GM21381 (cell line): ENCODE measurements around the gene ATPAF1.
"Not testable (repeated sequence)": the region's sequence is repeated elsewhere in the genome, so short reads cannot be mapped to it uniquely, and the experiment has no call there.

ENCODE experiments used
- ATAC-seq: cut with Tn5 transposase; IDR thresholded peaks from one replicate; pipeline ENCODE4 v1.9.1; 2021; ENCODE audit warnings: mild to moderate bottlenecking, moderate library complexity; ENCODE audit not compliant: unreplicated experiment

The ATPAF1 gene

DNA sequence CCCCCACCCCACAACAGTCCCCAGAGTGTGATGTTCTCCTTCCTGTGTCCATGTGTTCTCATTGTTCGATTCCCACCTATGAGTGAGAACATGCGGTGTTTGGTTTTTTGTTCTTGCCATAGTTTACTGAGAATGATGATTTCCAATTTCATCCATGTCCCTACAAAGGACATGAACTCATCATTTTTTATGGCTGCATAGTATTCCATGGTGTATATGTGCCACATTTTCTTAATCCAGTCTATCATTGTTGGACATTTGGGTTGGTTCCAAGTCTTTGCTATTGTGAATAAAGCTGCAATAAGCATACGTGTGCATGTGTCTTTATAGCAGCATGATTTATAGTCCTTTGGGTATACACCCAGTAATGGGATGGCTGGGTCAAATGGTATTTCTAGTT lies 17.0 kb downstream of the ATPAF1 start:
- ATAC-seq: not testable (repeated sequence)

DNA sequence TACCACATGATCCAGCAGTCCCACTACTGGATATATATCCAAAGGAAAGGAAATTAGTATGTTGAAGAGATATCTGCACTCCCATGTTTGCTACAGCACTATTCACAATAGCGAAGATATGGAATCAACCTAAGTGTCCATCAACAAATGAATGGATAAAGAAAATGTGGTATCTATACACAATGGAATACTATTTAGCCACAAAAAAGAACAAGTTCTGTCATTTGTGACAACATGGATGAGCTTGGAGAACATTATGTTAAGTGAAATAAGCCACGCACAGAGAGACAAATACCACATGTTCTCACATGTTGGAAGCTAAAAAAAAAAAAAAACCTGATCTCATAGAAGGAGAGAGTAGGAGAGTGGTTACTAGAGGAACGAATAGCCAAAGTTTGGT lies 17.7 kb downstream of the ATPAF1 start:
- ATAC-seq: no peak

DNA sequence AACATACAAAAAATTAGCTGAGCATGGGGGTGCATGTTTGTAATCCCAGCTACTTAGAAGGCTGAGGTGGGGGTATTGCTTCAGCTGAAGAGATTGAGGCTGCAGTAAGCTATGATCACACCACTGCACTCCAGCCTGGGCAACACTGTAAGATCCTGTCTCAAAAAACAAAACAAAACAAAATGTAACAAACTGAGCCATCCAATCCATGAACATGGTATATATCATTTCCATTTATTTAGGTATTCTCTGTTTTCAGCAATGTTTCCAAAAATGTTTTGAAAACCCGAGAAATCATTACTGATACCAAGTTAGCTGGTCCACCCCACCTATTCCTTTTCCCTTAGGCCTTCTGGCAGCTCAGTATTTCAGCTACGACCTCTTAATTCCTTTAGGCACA lies 18.4 kb downstream of the ATPAF1 start:
- ATAC-seq: no peak

DNA sequence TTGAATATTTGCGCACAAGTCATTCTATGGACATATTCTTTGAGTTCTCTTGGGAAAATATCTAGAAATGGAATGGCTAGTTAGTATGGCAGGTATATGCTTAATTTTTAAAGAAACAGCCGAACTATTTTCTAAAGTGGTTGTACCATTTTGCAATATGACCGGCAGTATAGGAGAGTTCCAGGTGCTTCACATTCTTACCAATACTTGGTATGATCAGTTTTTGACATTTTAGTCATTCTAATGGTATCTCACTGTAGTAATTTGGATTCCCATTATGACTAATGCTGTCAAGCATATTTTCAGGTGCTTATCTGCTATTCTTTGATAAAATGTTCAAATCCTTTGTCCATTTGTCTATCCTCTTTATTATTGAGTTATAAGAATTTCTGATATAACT lies 20.6 kb downstream of the ATPAF1 start:
- no peak for ATAC-seq

DNA sequence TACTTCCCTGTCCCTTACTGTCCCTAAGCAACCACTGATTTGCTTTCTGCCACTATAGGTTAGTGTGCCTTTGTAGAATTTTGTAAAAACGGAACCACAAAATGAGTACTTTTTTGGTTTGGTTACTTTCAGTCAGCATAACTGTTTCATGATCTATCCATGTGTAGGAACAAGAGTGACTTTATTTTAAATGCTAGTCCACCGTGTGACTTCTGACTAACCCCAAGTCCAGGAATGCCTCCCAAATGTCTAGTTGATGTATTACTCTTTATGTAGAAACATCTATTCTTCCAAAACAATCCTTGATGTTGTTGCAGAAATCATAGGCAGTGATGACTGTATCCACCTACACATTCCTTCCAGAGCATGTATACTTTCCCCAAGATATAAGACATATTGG lies 21.3 kb downstream of the ATPAF1 start:
- ATAC-seq: no peak

DNA sequence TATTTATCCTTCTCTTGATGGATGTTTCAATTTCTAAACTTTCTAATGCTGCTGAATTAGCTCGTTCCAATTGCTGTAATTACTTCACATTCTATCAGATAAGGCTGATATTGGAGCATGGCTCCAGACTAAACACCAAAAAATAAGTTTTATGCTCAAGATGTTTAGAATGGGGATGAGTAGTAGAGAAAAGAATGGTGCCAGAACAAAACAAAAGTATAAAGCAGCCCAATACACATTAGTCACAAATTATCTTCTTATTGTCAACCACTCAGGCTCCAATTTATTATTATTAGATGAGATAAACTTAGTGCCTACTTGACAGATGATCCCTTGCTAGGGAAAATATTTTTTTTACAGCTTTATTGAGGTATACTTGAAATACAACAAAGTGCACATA lies 21.8 kb downstream of the ATPAF1 start:
- ATAC-seq: no peak

DNA sequence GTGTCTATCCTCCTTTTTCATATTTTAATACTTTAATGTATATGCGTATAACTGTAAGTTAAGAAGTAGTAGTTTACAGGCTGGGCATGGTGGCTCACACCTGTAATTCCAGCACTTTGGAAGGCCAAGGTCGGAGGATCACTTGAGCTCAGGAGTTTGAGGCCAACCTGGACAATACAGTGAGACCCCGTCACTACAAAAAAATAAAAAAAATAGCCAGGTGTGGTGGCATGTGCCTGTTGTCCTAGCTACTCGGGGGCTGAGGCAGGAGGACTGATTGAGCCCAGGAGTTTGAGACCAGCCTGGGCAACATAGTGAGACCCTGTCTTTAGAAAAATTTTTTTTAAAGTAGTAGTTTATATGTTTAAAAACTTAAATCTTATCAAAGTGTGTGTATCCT lies 22.3 kb downstream of the ATPAF1 start:
- ATAC-seq: no peak

DNA sequence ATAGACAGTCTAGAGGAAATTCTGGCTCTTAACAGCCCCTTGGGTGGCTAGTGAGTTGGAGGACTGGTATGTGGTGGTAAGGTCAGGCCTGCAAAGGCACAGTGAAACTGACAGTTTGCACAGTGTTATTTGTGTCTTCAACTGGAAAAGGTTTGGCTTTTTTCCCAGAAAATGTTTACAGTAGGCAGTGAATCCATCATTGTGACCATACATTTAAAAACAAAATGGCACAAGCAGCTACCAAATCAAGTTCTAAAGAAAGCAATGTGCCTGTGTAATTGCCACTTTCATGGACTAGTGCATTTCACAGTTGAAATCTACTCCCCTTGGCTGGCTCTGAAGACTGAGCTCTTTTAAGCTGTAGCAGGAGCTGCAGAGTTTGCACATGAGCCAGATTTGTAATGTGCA lies 24.8 kb downstream of the ATPAF1 start:
- ATAC-seq: no peak

DNA sequence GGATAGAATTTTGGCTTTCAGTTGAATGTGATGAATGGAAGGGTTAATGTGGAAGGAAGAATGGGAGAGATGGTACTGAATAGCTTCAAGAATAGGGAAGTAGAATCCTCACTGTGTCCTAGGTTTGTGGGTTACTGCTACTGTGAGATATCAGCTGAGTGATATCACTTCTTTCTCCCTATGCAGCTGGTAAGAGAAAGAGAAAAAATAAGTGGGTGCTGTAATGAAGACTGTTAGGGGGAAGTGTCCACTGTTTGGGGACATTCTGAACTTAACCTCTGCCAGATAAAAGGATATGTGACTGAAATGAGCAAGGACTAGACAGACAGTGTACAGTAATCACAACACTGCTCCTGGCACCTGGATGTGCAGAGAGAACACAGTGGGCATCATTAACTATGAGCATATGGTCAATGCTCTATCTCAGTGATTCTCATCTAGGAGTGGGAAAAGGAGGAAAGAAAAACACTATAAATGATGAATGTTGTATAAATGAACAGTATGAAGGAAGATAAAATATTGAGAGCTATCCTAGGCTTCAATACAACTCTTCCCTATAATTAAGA lies 26.0 kb downstream of the ATPAF1 start:
- no peak for ATAC-seq

DNA sequence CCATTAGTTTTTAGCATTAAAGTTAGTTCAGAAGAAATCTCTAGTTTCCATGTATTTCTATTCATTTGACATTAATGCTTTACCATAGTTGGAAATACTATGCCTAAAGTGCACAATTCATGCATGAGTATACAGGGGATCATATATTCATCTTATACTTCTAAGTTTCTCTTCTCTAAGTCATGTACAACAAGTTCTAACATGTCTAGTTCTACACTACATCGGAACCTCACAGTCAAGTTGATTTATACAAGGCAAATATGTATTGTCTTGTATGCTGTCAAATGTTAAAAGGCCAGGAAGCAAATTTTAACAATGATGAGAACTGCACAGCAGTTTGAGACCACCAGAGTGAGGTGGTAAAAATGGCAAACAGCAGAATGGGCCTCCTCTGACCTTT lies 28.6 kb downstream of the ATPAF1 start:
- ATAC-seq: no peak

DNA sequence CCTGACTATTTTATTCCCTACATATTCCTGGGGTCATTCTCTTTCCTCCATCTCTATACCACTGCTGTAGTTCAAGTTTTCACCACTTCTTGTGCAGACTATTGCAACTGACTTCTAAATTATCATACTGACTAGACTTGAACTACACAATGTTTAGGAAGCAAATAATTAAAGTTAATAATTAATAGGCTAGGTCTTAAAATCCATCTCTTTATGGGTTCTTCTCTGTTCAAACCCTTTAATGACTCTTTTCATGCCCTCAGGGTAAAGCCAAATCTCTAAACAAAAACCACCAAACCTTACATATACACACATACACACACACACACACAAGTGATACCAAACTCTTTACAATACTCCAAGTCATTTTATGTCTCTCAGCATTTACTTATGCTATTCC lies 29.2 kb downstream of the ATPAF1 start:
- ATAC-seq: no peak

DNA sequence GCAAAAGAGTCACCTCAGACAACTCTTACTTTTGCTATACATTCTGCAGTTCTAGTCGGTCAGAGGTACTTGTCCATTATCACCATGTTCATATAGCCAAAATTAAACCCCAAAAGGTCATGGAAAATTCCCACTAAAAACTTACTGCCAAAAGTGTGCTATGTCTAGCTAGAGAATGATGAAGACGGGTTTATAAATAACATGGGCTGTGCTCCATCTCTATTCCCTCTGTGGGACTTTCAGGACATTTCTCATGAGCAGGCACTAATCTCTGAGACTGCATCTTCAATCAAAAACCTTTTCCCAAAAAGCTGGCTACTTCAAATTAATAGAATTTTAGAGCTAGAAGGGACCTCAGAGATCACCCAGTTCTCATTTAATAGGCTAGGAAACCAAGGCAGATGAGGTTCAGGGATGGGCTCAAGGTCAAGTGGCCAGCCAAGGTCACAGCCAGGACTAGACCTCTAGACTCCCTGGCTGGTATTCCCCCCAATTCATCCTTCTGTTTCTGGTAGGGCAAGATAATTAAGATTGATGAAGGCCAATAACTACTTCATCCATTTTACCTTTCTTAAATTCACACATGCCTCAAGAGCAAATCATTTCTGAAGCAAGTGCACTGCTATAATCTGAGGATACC lies 30.6 kb downstream of the ATPAF1 start:
- ATAC-seq: no peak

DNA sequence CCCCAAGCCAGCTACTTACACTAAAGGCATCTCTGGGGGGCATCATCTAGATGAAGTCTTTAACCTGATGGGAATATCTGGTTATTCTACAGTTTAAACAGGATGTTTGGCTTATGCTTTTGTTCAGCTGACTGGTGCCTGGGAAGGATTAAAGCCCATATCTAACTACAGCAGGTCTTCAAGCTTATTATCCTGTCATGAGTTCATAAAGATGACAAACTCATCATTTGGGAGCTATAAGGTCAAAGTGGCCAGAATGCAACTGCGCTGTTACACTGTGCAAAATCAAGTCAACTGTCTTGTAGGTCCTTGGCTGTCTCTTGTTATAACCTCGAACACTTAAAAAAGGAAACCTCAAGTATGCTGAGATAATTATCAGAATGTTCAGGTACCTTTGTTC lies 33.0 kb downstream of the ATPAF1 start:
- ATAC-seq: no peak

DNA sequence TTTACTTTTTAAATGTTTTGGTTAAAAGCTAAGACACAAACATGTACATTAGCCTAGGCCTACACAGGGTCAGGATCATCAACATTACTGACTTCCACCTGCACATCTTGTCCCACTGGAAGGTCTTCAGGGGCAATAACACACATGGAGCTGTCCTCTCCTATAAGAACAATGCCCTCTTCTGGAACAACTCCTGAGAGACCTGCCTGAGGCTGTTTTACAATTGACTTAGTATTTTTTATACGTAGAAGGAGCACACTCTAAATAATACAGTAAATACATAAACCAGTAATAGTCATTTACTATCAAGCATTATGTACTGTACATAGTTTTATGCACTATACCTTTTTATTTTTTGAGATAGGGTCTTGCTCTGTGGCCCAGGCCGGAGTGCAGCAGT lies 37.4 kb downstream of the ATPAF1 start:
- ATAC-seq: no peak

DNA sequence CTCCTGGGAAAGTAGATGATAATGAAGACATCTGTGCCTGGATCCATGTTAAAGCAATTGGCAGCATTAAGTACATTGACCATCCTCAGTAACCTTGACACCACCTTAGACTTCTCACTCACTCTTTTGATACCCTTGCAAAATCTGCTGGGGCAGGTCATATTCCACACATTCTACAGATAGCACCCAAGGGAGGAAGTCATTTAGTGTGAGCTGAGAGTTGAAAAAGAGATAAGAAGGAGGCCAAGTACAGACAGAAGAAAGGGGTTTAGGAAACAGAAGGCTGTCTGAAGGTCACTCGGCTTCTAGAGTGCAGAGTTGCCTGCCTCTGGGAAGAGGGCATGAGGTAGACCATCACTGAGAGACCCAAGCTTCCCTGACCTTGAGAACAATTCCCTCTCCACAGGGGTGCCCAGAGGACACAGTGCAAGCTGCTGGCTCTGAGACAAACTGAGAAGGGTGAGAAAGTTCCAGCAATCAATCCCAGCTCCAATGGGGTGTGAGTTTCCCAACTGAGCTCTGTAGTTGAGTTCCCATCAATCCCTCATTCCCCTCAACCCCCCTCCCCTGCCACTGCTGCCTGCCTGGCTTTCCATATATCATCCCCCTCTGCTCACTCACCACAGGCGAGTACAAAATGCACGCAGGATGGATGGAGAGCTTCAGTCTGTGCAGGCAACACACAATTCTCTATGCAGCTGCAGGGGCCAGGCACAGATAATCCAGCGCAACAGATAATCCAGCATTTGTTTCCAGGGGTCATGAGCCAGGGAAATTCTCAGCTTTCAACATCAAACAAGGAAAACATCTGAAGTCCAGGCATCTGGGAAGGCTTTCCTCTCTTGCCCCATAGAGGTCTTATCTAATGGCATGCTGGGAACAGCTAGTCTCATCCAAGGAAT lies 44.2 kb downstream of the ATPAF1 start:
- no peak for ATAC-seq

DNA sequence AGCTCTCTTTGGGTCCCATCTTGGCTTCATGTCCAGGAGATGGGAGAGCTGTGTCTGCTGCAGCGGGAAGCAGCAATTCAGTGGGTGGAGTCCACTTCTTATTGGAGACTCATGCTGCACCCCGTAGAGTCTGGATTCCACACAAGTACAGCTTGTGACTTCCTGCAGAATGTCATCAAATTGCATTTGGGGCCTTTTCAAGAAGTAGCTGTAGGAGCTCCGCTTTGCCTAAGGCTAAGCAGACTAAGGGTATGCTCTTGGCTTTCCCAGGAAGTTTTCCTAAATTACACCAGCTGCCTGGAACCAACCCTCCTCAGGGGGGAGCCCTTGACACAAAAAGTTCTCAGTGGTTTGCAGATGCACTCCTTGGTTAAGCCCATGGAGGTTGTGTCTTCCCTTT lies 45.8 kb downstream of the ATPAF1 start:
- ATAC-seq: no peak

DNA sequence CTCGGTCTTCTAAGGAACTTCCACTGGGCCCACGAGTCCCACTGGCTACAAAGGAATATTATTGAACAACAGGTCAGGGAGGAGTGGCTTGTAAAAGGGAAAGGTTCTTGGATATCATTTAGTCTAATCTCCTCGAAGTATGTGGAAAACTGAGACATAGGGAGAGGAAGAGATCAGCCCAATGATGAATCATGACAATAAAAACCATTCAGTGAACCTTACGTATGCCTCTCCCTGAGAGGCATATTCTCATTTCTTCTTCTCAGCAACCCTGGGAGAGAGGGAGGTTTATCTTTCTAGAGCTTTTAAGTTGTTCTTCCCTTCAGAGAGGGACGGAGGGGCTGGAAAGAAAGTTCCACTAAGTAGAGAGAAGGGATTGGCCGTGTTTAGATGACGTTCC lies 46.2 kb downstream of the ATPAF1 start:
- ATAC-seq: no peak

DNA sequence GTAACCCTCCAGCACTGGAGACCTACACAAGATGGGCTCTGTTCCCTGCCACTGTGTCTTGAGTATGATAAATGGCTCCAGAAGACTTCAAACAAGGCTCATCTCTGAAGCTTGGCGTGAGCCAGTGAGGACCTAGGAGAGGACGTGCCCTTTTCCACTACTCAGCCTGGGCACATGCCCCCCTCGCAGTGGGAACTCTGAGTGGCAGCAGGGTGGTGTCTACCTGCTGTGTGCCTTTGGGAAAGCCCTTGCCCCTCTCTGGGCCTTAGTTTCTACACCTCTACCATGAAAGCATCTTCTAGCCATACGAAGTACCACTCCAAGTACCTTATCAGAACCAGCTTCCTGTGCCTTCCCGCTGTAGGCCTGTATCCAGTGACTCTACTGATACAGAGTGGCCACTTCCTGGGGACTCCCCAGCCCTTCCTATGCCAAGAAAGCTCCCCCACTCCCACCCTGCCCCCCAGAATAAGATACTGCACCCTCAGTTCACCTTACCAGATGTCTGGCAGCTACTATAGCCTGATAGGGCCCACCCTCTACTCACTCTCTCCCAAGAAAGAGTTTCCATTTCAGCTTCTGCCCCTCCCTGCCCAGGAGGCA lies 48.4 kb downstream of the ATPAF1 start:
- ATAC-seq: no peak

DNA sequence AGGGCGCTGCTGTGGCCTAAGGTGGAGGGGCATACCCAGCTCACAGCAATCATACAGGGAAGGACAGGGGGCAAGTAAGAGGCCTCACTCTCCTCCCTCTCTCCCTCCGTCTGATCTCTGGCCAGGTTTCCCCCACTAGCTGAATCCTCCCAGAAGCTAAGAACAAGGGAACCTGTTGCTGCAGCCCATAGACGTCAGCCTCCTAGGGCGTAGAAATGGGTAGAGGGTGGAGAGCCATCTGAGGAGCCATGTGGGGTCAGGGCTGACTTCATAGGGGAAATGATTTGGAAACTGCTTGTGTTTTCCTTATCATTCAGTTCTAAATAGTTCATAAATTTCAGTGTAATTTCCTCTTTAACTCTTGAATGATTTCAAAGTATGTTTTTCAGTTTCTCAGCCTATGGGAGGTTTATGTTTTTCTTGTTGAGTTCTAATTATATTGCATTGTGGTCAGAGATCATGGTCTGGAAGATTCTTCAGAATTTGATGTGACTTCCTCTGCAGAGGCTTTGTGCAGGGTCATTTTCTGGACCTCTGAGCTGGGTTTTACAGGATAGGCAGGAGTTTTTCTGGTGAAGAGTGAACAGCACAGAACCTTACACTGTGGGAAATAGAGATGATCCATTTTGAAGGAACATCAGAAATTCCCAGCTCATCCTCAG lies 49.3 kb downstream of the ATPAF1 start:
- no peak for ATAC-seq

DNA sequence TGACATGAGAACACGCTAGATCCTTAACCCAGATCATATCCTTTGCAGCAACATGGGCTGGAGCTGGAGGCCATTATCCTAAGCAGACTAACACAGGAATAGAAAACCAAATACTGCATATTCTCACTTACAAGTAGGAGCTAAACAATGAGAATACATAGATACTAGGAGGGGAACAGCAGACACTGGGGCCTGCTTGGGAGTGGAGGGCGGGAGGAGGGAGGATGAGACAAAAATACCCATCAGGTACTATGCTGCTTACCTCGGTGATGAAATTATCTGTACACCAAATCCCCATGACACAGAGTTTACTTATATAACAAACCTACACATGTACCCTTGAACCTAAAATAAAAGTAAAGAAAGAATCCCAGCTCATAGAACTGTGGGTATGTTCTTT lies 50.3 kb downstream of the ATPAF1 start:
- ATAC-seq: no peak

DNA sequence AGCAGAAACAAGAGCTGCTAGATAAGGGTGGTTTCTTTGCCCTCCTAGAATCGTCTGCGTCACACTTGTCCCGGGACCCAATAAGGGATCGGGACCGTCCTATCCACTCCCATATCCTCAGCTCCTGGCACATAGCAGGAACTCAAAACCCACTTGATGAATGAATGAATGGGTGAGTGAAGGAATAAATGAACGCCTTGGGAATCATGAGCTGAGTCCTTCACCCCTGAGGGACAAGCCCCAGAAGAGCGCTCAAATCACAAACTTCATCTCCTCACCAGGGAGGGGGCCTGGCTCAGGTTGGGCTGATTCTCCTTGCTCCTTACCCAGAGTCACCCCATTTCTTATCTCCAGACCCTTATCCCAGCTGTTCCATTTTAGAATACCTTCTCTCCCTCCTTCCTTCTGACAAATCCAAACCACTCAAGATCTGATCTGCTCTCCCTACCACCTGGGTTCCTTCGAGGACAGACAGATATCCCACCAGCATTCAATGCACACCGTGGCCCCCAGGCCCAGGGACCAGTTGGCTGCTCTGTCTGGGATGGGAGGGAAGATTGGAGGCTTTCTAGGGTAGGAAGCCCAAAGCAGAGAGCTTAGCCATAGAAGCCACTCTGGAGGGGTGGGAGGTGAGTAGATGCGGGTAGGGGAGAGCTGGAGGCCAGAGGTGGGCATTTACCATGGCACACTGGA lies 50.9 kb downstream of the ATPAF1 start:
- ATAC-seq: no peak
